Measurements from ENCODE around the gene DPYD.

Gene DPYD

GRCh38 chr1:97761637-97762036, 159.2 kb downstream of the DPYD start:
- TF ChIP-seq ZNF274 (IDR thresholded peaks at IDR 0.05; ENCODE audit: low read depth, low read length): no peak

DNA sequence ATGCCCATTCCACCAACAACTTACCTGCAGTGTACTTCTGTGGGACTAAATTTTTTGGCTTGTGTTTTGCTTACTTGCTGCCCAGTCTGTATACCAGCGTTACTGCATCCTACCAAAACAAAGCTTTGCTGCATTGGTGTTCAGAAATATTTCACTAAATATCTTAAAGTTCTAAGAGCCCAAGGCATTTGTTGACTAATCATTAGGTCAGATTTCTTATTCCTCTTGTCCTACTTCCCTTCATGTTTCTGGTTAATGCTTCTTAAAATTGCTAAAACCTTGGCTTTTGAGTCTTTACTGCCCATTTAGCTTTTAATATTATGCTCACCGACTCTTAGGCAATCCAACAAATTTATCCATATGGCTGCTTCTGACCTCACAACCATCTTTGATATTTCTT, 161.8 kb downstream of the DPYD start:
- no peak for TF ChIP-seq ZNF274 (IDR thresholded peaks at IDR 0.05; ENCODE audit: low read depth, low read length)
- H3K4me3 ChIP-seq (ENCODE audit: low read length): no peak overlapping the region

More at GRCh38 chr1:97761637-97762036, 159.2 kb downstream of the DPYD start:
- no peak overlapping the region for H3K4me3 ChIP-seq (ENCODE audit: low read length)

GRCh38 chr1:97758541-97759057, 162.2 kb downstream of the DPYD start:
- TF ChIP-seq ZNF274 (IDR thresholded peaks at IDR 0.05; ENCODE audit: low read depth, low read length): no peak
- no peak overlapping the region for H3K4me3 ChIP-seq (ENCODE audit: low read length)

GRCh38 chr1:97745912-97746311, 174.9 kb downstream of the DPYD start:
- TF ChIP-seq ZNF274 (IDR thresholded peaks at IDR 0.05; ENCODE audit: low read depth, low read length): no peak
- H3K4me3 ChIP-seq (ENCODE audit: low read length): no peak overlapping the region

DNA sequence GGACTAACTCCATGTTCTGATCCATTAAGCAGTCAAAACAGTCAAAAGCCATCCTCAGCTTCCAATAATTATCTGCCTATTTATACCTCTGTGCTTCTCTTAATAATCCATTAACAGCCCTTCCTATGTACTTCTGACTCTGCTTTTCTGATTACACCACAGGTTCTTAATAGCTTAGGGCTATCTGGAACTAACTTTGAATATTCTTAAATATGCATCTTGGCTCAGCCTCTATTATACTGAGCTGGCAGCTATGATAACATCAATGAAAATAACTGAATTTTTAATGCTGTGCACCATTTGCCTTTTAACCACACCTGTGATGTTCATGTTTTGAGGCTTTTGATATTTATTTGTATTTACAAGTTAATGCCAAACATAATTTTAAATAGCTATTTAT, 175.9 kb downstream of the DPYD start:
- H3K4me3 ChIP-seq (ENCODE audit: low read length): no peak overlapping the region
- no peak for TF ChIP-seq ZNF274 (IDR thresholded peaks at IDR 0.05; ENCODE audit: low read depth, low read length)

DNA sequence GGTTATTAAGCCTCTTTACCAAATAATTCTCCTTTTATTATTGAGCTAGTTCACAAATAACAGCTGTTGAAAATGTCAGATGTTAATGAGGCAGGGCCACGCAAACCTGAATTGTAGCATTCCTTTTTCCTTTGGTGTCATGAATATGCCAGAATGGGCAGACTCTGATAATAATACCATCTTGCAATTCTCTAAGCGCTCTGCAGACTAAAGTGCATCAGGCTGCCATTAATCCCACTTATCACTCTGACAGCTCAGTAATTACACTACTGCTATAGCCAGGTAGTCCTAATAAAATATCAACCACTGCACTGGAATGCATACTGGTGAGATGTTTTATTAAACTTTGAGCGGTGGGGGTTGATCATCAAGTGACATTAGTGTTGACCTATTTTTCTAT, 177.7 kb downstream of the DPYD start:
- no peak for TF ChIP-seq ZNF274 (IDR thresholded peaks at IDR 0.05; ENCODE audit: low read depth, low read length)

GRCh38 chr1:97740891-97741290, 179.9 kb downstream of the DPYD start:
- no peak for TF ChIP-seq ZNF274 (IDR thresholded peaks at IDR 0.05; ENCODE audit: low read depth, low read length)

More for the DNA sequence above, 177.7 kb downstream of the DPYD start:
- no peak overlapping the region for H3K4me3 ChIP-seq (ENCODE audit: low read length)

GRCh38 chr1:97739596-97740103, 181.2 kb downstream of the DPYD start:
- TF ChIP-seq ZNF274 (IDR thresholded peaks at IDR 0.05; ENCODE audit: low read depth, low read length): no peak
- H3K4me3 ChIP-seq (ENCODE audit: low read length): no peak overlapping the region

More at GRCh38 chr1:97740891-97741290, 179.9 kb downstream of the DPYD start:
- no peak overlapping the region for H3K4me3 ChIP-seq (ENCODE audit: low read length)

GRCh38 chr1:97738270-97738669, 182.6 kb downstream of the DPYD start:
- no peak for TF ChIP-seq ZNF274 (IDR thresholded peaks at IDR 0.05; ENCODE audit: low read depth, low read length)
- no peak overlapping the region for H3K4me3 ChIP-seq (ENCODE audit: low read length)

DNA sequence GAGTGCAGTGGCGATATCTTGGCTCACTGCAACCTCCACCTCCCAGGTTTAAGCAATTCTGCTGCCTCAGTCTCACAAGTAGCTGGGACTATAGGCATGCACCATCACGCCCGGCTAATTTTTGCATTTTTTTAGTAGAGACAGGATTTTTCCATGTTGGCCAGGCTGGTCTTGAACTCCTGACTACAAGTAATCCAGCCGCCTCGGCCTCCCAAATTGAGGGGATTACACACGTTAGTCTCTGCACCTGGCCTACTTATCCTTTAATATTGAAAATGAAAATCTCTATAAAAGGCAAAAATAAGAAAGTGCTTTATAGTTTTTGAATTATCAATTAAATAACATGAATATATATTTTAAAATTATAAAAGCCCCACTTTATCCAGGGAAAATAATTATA, 190.6 kb downstream of the DPYD start:
- no peak overlapping the region for H3K4me3 ChIP-seq (ENCODE audit: low read length)
- TF ChIP-seq ZNF274 (IDR thresholded peaks at IDR 0.05; ENCODE audit: low read depth, low read length): no peak

GRCh38 chr1:97728436-97728835, 192.4 kb downstream of the DPYD start:
- no peak overlapping the region for H3K4me3 ChIP-seq (ENCODE audit: low read length)
- no peak for TF ChIP-seq ZNF274 (IDR thresholded peaks at IDR 0.05; ENCODE audit: low read depth, low read length)

DNA sequence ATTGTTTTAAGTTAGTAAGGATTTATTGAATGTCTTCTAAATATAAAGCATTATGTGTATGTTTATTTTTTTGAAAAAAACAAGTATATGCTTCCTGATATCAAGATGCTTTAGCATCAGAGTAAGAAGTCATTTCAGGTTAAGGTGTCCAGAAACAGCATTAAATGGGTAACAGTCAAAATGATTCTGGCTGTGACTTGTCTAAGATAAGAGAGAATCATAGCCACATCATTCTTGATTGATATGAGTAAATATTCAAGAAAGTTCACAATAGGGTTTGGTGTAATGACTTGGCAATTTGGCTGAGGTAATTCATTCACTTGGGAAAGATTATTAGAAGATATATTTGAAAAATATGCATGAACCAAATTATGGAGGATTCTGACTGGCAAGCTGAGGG, 193.8 kb downstream of the DPYD start:
- no peak for TF ChIP-seq ZNF274 (IDR thresholded peaks at IDR 0.05; ENCODE audit: low read depth, low read length)
- H3K4me3 ChIP-seq (ENCODE audit: low read length): no peak overlapping the region

DNA sequence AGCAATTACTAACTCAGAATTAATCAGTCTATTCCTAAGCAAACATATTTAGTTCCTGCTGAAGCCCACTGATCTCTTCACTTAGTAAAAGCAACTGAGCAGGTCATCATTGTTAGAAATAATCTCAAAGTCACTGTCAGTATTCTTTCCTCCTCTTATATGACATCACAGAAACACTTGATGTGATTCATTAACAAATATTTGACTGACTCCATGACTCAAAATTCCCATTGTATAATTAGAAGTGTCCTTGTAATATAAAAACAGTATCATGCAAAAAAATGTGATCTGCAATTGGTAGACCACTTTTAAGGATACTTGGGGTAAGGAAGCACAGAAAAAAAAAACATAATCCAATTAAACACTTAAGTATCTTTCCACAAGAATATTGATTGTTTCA, 194.4 kb downstream of the DPYD start:
- TF ChIP-seq ZNF274 (IDR thresholded peaks at IDR 0.05; ENCODE audit: low read depth, low read length): no peak
- H3K4me3 ChIP-seq (ENCODE audit: low read length): no peak overlapping the region

DNA sequence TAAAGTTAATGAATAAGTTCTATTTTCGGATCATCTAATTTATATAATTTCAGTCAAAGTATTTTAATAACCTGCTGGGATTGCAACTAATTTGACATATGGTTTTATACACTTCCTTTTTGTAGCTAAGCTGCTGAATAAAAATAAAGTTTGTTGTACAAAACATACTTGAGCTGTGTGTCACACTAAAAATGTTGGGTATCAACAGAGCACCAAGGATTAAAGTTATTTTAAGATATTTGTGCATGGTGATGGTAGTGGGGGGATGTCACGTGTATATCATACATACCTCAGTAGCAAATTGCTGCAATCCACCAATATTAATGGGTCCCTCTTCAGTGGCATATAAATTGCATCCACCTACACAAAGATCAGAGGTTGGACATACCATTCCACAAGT, 199.6 kb downstream of the DPYD start:
- no peak overlapping the region for H3K4me3 ChIP-seq (ENCODE audit: low read length)
- no peak for TF ChIP-seq ZNF274 (IDR thresholded peaks at IDR 0.05; ENCODE audit: low read depth, low read length)

DNA sequence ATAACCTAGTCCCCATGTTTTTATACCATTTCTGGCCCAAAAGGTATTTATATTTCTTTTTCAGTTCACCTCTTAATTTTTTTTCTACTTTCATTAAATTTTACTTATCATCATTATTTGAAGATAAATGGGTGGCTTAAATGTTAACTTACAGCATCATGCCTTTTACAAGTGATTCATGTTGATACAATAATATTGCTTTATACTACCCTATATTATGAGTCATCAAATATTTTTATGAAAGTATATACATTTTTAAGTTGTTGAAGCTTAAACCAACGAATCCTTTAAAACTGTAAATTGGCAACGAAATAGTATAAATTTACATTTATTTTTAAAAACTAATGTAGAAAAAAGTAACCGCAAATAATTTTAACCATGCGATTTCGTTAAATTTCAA, 207.9 kb downstream of the DPYD start:
- TF ChIP-seq ZNF274 (IDR thresholded peaks at IDR 0.05; ENCODE audit: low read depth, low read length): no peak
- no peak overlapping the region for H3K4me3 ChIP-seq (ENCODE audit: low read length)

GRCh38 chr1:97711858-97712257, 209.0 kb downstream of the DPYD start:
- H3K4me3 ChIP-seq (ENCODE audit: low read length): no peak overlapping the region
- TF ChIP-seq ZNF274 (IDR thresholded peaks at IDR 0.05; ENCODE audit: low read depth, low read length): no peak

Data from GM08714 (cell line).